HCT116 (cell line): ENCODE data around the gene GNG7. TPM values are rescaled to one million over a fixed set of nuclear protein-coding genes. Genes with fewer than 3 reads are reported as not detected.

Source experiments
- ATAC-seq: fragments of 200-7000 bp; cut with Tn5 transposase; 2 replicates; pipeline ENCODE4 v1.9.1; 2020; ENCODE audit warnings: mild to moderate bottlenecking, moderate library complexity
- BruUV-seq: library from RNA; stranded (reverse); fragments of 400-500 nt; replicated peaks from 2 replicates; lab custom pipeline; 2021; lab: Mats Ljungman, UMichigan
- CTCF ChIA-PET: fragments of 300-600 bp; sonication (Branson Sonifier 250); formaldehyde crosslinking; loops from one replicate; lab custom pipeline; 2021; ENCODE audit warnings: antibody characterized with exemption; lab: Charles Lee
- POLR2A ChIA-PET: fragments of 300-600, 350-600 bp; sonication (Branson Sonifier 250); formaldehyde crosslinking; loops from one replicate; lab custom pipeline; 2021; ENCODE audit warnings: antibody characterized with exemption; lab: Charles Lee
- RAD21 ChIA-PET, 2 experiments: fragments of 300-600 bp; sonication (Branson Sonifier 250); formaldehyde crosslinking; loops; one replicate each; lab custom pipeline; 2023; ENCODE audit warnings: low total read pairs in 2 of 2; ENCODE audit not compliant: uncharacterized antibody in 2 of 2, unreplicated experiment in 2 of 2, low non-redundant PET in 1 of 2; lab: Charles Lee
- DNase-seq: peaks from one replicate; pipeline ENCODE4 v3.0.0-alpha.2; 2010; ENCODE audit warnings: low read depth, low spot score
- H2AFZ ChIP-seq: fragments of 200-600 bp; shearing (Covaris generic), sonication (generic); 2 replicates; pipeline ENCODE4 v1.6.1; 2017; ENCODE audit warnings: low read depth, mixed run types, mixed read lengths, antibody characterized with exemption, low read length; ENCODE audit not compliant: poor library complexity, severe bottlenecking
- H3K27ac ChIP-seq: 2 replicates; pipeline ENCODE4 v1.5.1; 2012; ENCODE audit warnings: low read depth, low read length
- H3K27me3 ChIP-seq: fragments of 200-600 bp; sonication (generic); 2 replicates; pipeline ENCODE4 v1.6.1; 2016; ENCODE audit warnings: mixed run types, low read length, mixed read lengths; ENCODE audit not compliant: insufficient read depth
- H3K36me3 ChIP-seq, 2 experiments: fragments of 200-500 bp in 1 of 2; fragments of 200-600 bp in 1 of 2; sonication (Bioruptor generic) in 1 of 2; sonication (generic) in 1 of 2; 2 replicates each; pipeline versions ENCODE4 v1.5.1 to v1.6.1; 2014 to 2016; ENCODE audit warnings: low read length in 2 of 2, inconsistent platforms in 1 of 2, mixed read lengths in 1 of 2, mixed run types in 1 of 2; ENCODE audit not compliant: insufficient read depth in 2 of 2, control insufficient read depth in 1 of 2
- H3K4me1 ChIP-seq, 2 experiments: fragments of 200-600 bp in 1 of 2; sonication (generic) in 1 of 2; 2 replicates each; pipeline versions ENCODE4 v1.5.1 to v1.6.1; 2012 to 2017; ENCODE audit warnings: low read length in 2 of 2, inconsistent platforms in 1 of 2, mild to moderate bottlenecking in 1 of 2, mixed read lengths in 1 of 2, mixed run types in 1 of 2, moderate library complexity in 1 of 2; ENCODE audit not compliant: insufficient read depth in 2 of 2, control insufficient read depth in 1 of 2
- H3K4me2 ChIP-seq: fragments of 200-600 bp; sonication (generic); 2 replicates; pipeline ENCODE4 v1.6.1; 2017; ENCODE audit warnings: mixed run types, low read length, mixed read lengths
- H3K4me3 ChIP-seq, 2 experiments: fragments of 200-600 bp in 1 of 2; sonication (generic) in 1 of 2; replicated peaks in 1 of 2; 2 replicates each; pipeline ENCODE4 v1.5.1; 2011 to 2016; ENCODE audit warnings: low read length in 2 of 2, control low read depth in 1 of 2, low read depth in 1 of 2, mild to moderate bottlenecking in 1 of 2, mixed read lengths in 1 of 2, mixed run types in 1 of 2
- H3K79me2 ChIP-seq: fragments of 200-600 bp; sonication (generic); 2 replicates; pipeline ENCODE4 v1.6.1; 2017; ENCODE audit warnings: mild to moderate bottlenecking, mixed run types, low read length, moderate library complexity, mixed read lengths; ENCODE audit not compliant: insufficient read depth
- H3K9ac ChIP-seq: fragments of 200-600 bp; sonication (generic); 2 replicates; pipeline ENCODE4 v1.6.1; 2016; ENCODE audit warnings: low read length, mixed read lengths
- H3K9me2 ChIP-seq: fragments of 200-600 bp; sonication (generic), shearing (Covaris generic); 2 replicates; pipeline ENCODE4 v1.6.1; 2017; ENCODE audit warnings: mixed run types, mild to moderate bottlenecking, moderate library complexity; ENCODE audit not compliant: insufficient read depth
- H3K9me3 ChIP-seq, 2 experiments: fragments of 200-500 bp in 1 of 2; fragments of 200-600 bp in 1 of 2; sonication (Bioruptor generic) in 1 of 2; sonication (generic) in 1 of 2; 2 replicates each; pipeline ENCODE4 v1.6.1; 2014 to 2017; ENCODE audit warnings: low read length in 2 of 2, mixed read lengths in 2 of 2, inconsistent platforms in 1 of 2, low read depth in 1 of 2, mild to moderate bottlenecking in 1 of 2, mixed run types in 1 of 2, moderate library complexity in 1 of 2; ENCODE audit not compliant: control insufficient read depth in 1 of 2, insufficient read depth in 1 of 2
- H4K20me1 ChIP-seq: fragments of 200-600 bp; sonication (generic), shearing (Covaris generic); 2 replicates; pipeline ENCODE4 v1.6.1; 2017; ENCODE audit warnings: mixed run types, mild to moderate bottlenecking, moderate library complexity; ENCODE audit not compliant: insufficient read depth
- EZH2phosphoT487 ChIP-seq: fragments of 200-600 bp; IDR thresholded peaks from 2 replicates; pipeline ENCODE4 v1.6.1; 2018; ENCODE audit warnings: antibody characterized with exemption, borderline replicate concordance
- JUND ChIP-seq: IDR thresholded peaks from 2 replicates; pipeline ENCODE4 v1.6.1; 2012
- POLR2A ChIP-seq: IDR thresholded peaks from 2 replicates; pipeline ENCODE4 v1.7.0; 2011; ENCODE audit warnings: borderline replicate concordance; ENCODE audit not compliant: insufficient read depth, insufficient read length; ENCODE audit errors: extremely low read depth
- SRF ChIP-seq: IDR thresholded peaks from 2 replicates; pipeline ENCODE4 v1.6.1; 2012; ENCODE audit warnings: low read depth
- YY1 ChIP-seq: IDR thresholded peaks from 2 replicates; pipeline ENCODE4 v1.6.1; 2011; ENCODE audit warnings: low read length, low read depth, moderate library complexity, mild to moderate bottlenecking; ENCODE audit not compliant: insufficient replicate concordance; ENCODE audit errors: extremely low read depth
- ZFX ChIP-seq: fragments of 450-650 bp; IDR thresholded peaks from 2 replicates; pipeline ENCODE4 v1.6.1; 2017
- intact Hi-C: fragments of 100-400 bp; cut with micrococcal nuclease; formaldehyde crosslinking; loops from 2 replicates; pipeline ENCODE4 v1.10.0; 2022
- total RNA-seq: library from RNA; stranded (reverse); gene quantifications from one replicate; pipeline ENCODE4 v1.2.1, GENCODE V29; 2021; ENCODE audit not compliant: unreplicated experiment
- TF ChIP-seq, protein P1 (sequence below), 3 experiments: fragments of 200-600 bp in 1 of 3; sonication (generic) in 1 of 3; IDR thresholded peaks in 2 of 3; conservative IDR thresholded peaks in 1 of 3; 2 replicates each; pipeline ENCODE4 v1.5.1; 2012 to 2017; ENCODE audit warnings: low read depth in 2 of 3, low read length in 2 of 3, antibody characterized with exemption in 1 of 3, borderline replicate concordance in 1 of 3, control low read depth in 1 of 3, mild to moderate bottlenecking in 1 of 3, mixed read lengths in 1 of 3, mixed run types in 1 of 3, moderate library complexity in 1 of 3; ENCODE audit not compliant: insufficient read depth in 1 of 3
- TF ChIP-seq, protein P2 (sequence below): IDR thresholded peaks from 2 replicates; pipeline ENCODE4 v1.6.1; 2012

Gene GNG7
- total RNA-seq, 1 experiment from 2014 or later, result 11.3 TPM

DNA sequence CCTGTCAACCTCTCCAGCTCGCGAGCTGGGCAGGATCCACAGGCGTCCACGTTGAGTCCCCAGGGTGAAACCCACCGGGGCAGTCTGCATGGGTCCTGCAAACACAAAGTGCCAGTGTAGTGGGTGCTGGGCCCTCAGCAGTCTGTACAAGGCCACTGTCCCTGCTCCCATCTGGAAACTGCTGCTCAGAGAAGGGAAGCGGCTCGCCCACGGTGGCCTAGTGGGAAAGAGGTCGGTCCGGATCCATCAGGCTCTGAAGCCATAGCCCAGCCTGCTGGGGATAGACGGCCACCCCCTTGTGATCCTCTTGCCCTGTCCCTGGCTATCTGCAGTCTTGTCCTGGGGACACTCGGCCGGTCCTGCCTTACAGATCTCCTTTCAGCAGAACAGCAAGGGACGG, 21.3 kb upstream of the GNG7 start:
- no peak for ATAC-seq
- H3K4me3 ChIP-seq, result no peak overlapping the region
- peaks cover 11% of the 10 kb centered on the region; the same call in 1 of the 2 replicates for H3K79me2 ChIP-seq
- BruUV-seq, result no TSS peak
- RAD21 ChIA-PET, result no interaction called here
- no peak overlapping the region for H2AFZ ChIP-seq
- no peak for DNase-seq
- CTCF ChIA-PET, result no interaction called here
- H3K36me3 ChIP-seq, result no peaks in the 10 kb centered on the region
- intact Hi-C loops, result no loop called here
- peak overlapping the region; percentile 53; the same call in 1 of the 2 replicates for H3K27ac ChIP-seq
- no peaks in the 10 kb centered on the region for H3K9me2 ChIP-seq
- H4K20me1 ChIP-seq, result no peaks in the 10 kb centered on the region
- peak overlapping the region; percentile 41 for H3K9ac ChIP-seq
- POLR2A ChIA-PET, result no interaction called here
- H3K4me1 ChIP-seq, result peaks cover 21 to 41% of the 10 kb centered on the region in 2 experiments
- H3K9me3 ChIP-seq, result no peaks in the 10 kb centered on the region
- TF ChIP-seq, protein P1, sequence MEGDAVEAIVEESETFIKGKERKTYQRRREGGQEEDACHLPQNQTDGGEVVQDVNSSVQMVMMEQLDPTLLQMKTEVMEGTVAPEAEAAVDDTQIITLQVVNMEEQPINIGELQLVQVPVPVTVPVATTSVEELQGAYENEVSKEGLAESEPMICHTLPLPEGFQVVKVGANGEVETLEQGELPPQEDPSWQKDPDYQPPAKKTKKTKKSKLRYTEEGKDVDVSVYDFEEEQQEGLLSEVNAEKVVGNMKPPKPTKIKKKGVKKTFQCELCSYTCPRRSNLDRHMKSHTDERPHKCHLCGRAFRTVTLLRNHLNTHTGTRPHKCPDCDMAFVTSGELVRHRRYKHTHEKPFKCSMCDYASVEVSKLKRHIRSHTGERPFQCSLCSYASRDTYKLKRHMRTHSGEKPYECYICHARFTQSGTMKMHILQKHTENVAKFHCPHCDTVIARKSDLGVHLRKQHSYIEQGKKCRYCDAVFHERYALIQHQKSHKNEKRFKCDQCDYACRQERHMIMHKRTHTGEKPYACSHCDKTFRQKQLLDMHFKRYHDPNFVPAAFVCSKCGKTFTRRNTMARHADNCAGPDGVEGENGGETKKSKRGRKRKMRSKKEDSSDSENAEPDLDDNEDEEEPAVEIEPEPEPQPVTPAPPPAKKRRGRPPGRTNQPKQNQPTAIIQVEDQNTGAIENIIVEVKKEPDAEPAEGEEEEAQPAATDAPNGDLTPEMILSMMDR (IDR thresholded peaks at IDR 0.05 in 2 of 3, conservative IDR thresholded peaks at IDR 0.05 in 1 of 3; ENCODE audit: borderline replicate concordance in 1 of 3, insufficient read depth in 1 of 3, low read depth in 2 of 3, low read length in 2 of 3), result no peak
- TF ChIP-seq SRF (no peak), EZH2phosphoT487 (no peak), YY1 (no peak), POLR2A (no peak)
- TF ChIP-seq, protein P2, sequence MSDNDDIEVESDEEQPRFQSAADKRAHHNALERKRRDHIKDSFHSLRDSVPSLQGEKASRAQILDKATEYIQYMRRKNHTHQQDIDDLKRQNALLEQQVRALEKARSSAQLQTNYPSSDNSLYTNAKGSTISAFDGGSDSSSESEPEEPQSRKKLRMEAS, result no peak
- no peaks in the 10 kb centered on the region for H3K27me3 ChIP-seq
- H3K4me2 ChIP-seq, result peak overlapping the region; percentile 81

DNA sequence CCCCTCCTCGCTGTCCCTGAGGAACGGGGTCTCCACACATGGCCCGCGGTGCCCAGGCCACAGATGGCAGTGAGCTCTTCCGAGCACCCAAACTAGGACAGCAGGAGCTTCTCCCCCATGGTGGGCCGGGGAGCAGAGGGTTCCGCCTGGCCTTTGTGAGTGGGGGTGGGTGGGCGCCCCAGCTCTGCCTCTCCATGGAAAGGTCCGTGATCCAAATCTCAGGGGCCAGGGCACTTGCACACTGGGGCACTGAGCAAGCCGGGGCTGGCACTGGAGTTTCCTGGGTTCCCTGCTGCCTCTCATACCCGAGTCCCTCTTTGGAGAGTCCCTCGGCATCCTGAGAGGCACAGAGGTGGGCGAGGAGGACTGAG, 20.8 kb upstream of the GNG7 start:
- peak overlapping the region; percentile 53; the same call in 1 of the 2 replicates for H3K27ac ChIP-seq
- peaks cover 11% of the 10 kb centered on the region; the same call in 1 of the 2 replicates for H3K79me2 ChIP-seq
- intact Hi-C loops, result no loop called here
- BruUV-seq, result no TSS peak
- H2AFZ ChIP-seq, result no peak overlapping the region
- H3K9me2 ChIP-seq, result no peaks in the 10 kb centered on the region
- peak overlapping the region; percentile 41 for H3K9ac ChIP-seq
- H3K4me3 ChIP-seq, result peak overlapping the region in 1 of 2 experiments; percentile 29; a peak in 1 of 4 replicates
- ChIA-PET CTCF (interaction anchor here (0.6 kb wide), 1 partner anchor 30 kb away, joined by 3 read pairs; no protein-coding TSS in a partner anchor), RAD21 (no interaction called here), POLR2A (interaction anchor here (0.9 kb wide), 2 partner anchors 16 to 338 kb away, joined by 3 to 4 read pairs; partner anchors contain the start of gene SLC39A3)
- DNase-seq (no peak), ATAC-seq (no peak)
- H3K4me1 ChIP-seq, result peaks cover 21 to 41% of the 10 kb centered on the region in 2 experiments
- H3K27me3 ChIP-seq, result no peaks in the 10 kb centered on the region
- 0 out of 2 replicates have a peak, but pooled peaks have one; percentile 2 for TF ChIP-seq ZFX
- TF ChIP-seq JUND, result no peak
- H3K4me2 ChIP-seq, result peak overlapping the region; percentile 81
- H3K9me3 ChIP-seq, result no peaks in the 10 kb centered on the region
- no peaks in the 10 kb centered on the region for H3K36me3 ChIP-seq
- no peaks in the 10 kb centered on the region for H4K20me1 ChIP-seq
